M059J (cell line): ENCODE data around the gene TDP1. TPM values are rescaled to one million over a fixed set of nuclear protein-coding genes. Genes with fewer than 3 reads are reported as not detected.

Experiments
- DNase-seq: peaks from one replicate; pipeline ENCODE4 v3.0.0-alpha.2; 2012; ENCODE audit warnings: low read depth
- total RNA-seq: library from RNA; depleted of rRNA; stranded (reverse); fragments of >200 nt; shearing (Covaris generic); gene quantifications from 2 replicates; pipeline ENCODE4 v1.2.3, GENCODE V29; 2014; rRNA removed

TDP1 gene
- 28.0 and 34.8 TPM in 2 replicates for total RNA-seq

GRCh38 chr14:89955745-89956660 is at the start of gene TDP1:
Gene TDP1, plus strand, starts transcription at chr14:89955927. Its CDS starts 7,188 bp downstream, at chr14:89963115.
- peak; percentile 94 for DNase-seq

- no peak for DNase-seq
These were observed 49.7 kb upstream of the TDP1 start for GRCh38 chr14:89906000-89906399.

- no peak for DNase-seq
These were observed 48.1 kb upstream of the TDP1 start for GRCh38 chr14:89907655-89908054.

- peak; percentile 46 for DNase-seq
These were observed 46.8 kb upstream of the TDP1 start for GRCh38 chr14:89908712-89909450.

DNA sequence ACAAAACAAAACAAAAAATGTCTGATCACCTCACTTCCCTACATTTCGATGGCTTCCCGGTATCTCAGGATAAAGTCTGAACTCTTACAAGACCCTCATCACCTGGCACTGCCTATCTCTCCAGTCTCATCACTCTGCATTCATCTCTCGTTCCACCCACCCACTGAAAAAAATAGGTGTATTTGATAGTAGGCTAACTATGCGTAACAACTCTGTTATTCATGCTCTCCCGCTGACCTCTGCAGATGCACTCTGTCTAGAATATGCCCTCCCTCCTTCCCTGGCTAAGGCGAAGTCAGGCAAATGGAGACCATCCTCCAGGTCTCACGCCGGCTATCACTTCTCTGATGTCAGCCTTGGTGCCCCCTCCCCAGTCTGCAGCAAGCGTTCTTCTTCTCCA is 46.1 kb upstream of the TDP1 start:
- DNase-seq, result no peak

- DNase-seq, result no peak
These were observed 45.1 kb upstream of the TDP1 start for GRCh38 chr14:89910691-89911009.

DNA sequence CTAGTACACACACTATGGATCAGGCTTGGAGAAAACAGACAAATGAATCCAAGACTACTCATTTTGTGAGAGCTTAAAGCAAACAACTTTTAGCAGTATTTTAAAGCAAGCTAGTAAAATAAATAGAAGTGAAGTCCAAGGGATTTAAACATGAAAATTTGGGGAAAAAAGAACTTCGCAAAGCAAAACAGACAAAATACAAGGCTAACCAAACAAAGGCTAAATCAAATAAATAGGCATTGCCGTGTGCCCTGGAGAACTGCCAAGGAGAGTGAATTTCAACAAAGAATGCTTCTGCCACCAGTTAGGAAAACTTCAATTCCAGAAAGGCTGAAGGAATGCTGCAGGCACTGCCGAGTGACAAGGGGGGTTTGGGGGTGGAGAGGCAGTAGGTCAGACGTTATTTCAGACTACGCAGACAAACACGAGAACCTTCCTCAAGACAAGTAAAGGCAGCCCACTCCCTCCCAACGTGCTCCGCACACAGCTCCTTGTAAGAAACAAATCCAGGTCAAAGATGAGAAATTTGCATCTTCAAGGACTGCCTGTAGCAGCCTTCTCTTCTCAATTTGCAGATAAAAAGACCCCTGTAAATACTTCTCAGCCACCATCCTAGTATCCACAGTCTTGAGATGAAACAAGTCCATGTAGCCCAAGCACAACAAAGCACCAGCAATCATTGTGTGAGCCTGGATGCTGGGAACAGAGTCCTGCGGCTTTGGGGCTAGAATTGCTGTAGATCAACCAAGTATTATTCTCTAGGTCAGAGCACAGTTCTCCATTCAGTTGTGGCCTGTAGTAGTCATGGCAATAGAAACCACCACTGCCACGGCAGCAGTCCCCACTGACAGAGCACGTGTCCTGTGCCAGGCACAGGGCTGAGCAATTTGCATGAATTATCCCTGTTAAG is 44.5 kb upstream of the TDP1 start:
- peak; percentile 87 for DNase-seq

- peak; percentile 29 for DNase-seq
These were observed 43.5 kb upstream of the TDP1 start for GRCh38 chr14:89912221-89912620.

GRCh38 chr14:89912667-89913211 is 43.0 kb upstream of the TDP1 start:
- DNase-seq, result peak; percentile 98

DNA sequence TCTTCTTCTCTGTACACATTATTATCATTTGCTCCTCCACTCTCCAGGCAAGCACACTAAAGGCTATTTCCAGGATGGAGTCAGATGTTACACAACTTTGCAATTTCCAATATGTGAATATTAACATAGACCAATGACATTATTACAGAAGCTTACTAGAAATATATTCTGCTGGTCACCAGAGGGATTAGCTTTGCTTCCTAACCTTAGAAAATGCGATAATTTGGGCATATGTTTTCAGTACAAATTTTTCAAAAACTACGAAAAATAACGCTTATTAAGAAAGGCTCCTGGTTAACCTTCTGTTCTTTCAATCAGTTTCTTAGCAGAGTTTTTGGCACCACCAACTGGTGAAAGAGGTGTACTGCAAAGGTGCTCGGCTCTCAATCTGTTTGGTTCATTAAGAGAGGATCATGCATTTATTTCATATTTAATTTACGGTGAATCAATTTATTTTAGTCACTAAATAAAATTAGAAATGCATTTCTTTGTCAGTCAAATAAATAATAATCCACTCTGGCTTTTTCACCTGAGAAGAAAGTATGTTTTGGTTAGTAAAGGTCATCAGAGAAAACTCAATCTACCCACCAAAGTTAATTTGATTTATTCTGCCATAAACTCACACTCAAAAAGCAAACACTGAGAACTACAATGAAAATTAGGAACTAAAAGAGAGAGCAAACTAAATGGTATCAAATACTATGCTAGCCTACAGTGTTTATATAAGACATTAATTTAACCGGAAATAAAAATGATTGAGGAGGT is 40.4 kb upstream of the TDP1 start:
- DNase-seq, result peak; percentile 66

DNA sequence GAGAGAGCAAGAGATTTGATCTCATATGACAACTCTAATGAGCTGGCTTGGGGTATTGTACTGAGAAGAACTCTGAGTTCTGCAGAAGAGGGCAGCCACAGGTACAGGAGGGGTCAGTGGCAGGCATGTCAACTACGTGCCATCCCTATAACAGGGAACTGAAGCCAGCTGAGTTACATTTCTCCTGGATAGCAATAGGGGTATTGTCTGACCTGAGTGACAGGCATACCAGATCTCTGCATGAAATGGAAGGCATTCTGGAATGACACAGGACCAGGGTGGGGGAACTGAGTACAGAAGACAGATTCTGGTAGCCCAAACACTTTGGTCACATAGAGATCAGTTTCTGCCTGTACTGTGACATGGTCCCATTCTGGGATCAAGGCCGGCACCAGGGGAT is 37.0 kb upstream of the TDP1 start:
- DNase-seq, result no peak

- DNase-seq, result no peak
These were observed 35.7 kb upstream of the TDP1 start for GRCh38 chr14:89920056-89920455.

DNA sequence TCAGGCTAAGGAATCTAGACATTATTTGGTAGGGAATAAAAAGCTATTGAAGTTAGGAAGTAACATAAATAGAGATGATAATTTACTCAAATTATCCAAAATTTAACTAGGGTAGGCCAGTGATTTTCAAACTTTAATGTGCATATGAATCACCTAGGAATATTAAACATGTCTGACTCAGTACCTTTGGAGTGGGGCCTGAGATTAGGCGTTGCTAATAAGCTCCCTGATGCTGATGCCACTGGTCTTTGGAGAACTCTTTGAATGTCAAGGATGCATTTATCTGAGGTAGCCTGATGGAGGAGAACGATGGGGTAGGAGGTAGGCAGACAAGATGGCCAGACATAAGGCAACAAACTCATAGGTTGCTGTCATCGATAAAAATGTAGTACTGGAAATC is 34.4 kb upstream of the TDP1 start:
- DNase-seq, result peak; percentile 46

GRCh38 chr14:89922031-89922907 is 33.5 kb upstream of the TDP1 start:
- DNase-seq, result peak; percentile 91

DNA sequence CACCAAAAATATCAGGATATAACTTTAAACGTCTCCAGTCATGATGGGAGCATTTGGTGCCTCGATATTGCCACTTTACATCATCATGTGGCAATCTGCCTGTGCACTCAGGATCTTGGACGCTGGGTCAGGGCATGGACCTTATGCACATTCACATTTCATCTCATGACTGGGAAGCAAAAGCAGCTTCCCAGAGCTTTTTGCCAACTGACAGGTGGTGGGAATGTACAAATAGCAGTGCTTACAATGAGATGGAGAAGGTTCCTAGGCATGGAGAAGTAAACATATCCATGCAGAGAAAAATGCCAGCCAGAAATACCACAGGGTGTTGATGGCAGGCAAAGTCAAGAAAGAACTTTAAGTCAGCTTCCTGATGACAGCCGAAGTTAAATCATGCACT is 31.5 kb upstream of the TDP1 start:
- DNase-seq, result no peak

GRCh38 chr14:89926694-89927093 is 29.0 kb upstream of the TDP1 start:
- peak; percentile 29 for DNase-seq

GRCh38 chr14:89927186-89927865 is 28.4 kb upstream of the TDP1 start:
- DNase-seq, result no peak

- no peak for DNase-seq
These were observed 22.7 kb upstream of the TDP1 start for GRCh38 chr14:89933002-89933401.

DNA sequence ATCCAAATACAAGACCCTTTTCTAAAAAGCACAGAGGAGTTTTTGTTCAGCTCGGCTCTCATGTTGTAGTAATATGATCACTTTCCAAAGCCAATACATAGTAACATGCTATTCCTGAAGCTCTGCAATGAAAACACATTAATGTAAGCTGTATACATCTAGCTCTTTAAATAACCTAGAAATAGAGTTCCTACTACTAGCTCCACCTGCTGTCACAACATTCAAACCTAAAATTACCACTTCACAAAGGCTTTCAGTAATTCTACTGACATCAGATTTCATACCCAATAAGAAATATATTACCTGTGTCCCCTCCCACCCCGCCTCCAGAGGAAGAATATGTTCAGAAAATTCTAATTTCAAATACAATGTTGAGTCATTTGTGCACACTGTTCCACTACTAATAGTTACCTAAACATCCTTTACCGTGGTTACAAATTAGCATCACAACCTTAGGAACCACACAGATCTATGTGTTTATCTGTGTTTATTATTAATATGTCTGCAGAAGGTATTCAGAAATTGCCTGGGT is 19.0 kb upstream of the TDP1 start:
- no peak for DNase-seq
